ENCODE measurements around the gene DVL2. TPM values are rescaled to one million over a fixed set of nuclear protein-coding genes. Genes with fewer than 3 reads are reported as not detected.

Gene DVL2
- polyA plus RNA-seq, 1 donor from 2014 or later = 41.1 TPM

DNA sequence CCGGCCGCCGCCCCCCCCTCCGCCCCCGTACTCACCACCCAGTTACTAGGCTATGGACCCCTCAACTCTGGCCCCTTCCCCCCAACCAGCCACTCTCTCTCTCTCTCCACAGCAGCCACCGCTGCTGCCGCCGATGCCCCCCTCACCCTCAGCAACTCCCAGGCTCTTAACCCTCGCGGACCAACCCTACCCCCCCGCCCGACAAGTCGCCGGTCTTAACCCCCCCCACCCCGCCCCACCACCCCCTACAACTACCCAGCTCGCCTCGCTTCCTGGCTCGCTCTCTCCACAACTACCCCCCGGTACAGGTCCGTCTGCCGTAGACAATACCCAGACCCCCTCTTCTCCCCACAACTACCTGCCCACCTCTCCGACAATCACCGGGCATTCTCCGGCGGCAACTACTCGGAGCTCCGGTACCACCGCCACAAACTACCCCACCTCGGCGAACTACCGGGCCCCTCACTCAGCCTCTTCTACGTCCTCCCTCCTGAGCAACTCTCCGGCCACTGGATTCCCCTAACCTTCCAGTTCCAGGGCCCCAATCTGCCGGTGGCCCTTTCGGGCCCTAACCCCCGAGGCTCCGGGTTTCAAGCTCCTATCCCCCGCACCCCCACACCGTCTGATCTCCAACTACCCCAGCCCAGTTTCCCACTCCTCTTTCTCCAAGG is 4.2 kb upstream of the DVL2 start:
- H3K27me3 ChIP-seq (ENCODE audit: insufficient read depth, low read depth, low read length) = no peaks in the 10 kb centered on the region
- H3K79me2 ChIP-seq (replicated peaks; ENCODE audit: insufficient read depth, low read length) = peaks cover 72% of the 10 kb centered on the region
- no peak overlapping the region for H3K4me2 ChIP-seq (ENCODE audit: low read length)

DNA sequence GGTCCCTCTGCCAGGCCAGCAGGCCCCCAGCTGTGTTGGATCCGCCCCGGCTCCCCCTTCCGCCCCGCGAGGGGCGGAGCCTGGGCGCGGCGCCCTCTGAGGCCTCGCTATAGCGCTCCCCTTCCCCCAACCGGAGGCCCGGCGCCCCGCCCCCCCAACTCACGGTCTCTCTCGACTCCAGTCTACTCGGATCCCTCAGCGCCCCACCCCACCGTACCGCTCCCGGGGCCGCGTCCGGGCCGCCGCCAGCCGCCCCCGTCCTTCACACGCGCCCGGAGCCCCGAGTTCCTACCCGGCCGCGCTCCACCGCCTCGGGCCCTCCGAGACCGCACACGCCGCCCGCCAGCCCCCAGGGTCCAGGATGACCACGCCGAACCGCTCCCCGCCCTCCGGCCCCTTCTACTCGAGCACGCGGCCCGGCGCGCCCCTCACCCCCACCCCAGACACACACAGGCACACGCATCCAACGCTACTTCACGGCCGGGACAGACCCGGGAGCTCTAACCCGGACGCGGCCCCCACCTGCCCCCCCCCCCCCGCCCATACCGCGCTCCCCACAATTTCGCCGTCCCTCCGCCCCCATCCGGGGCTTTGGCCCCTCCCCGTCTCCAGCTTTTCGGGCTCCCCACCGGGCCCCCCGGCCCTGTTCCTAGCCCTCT is 3.6 kb upstream of the DVL2 start:
- no peaks in the 10 kb centered on the region for H3K36me3 ChIP-seq (ENCODE audit: insufficient read depth, low read length)
- H4K20me1 ChIP-seq (ENCODE audit: insufficient read depth) = no peaks in the 10 kb centered on the region
- peaks cover 3% of the 10 kb centered on the region for H3F3A ChIP-seq (ENCODE audit: insufficient read depth, low read length, poor library complexity, severe bottlenecking)
- H3K4me3 ChIP-seq (ENCODE audit: low read length) = peak overlapping the region; percentile 75
- peaks cover 76% of the 10 kb centered on the region for H3K79me2 ChIP-seq (replicated peaks; ENCODE audit: insufficient read depth, low read length)
- H3K9ac ChIP-seq (ENCODE audit: low read length) = peak overlapping the region; percentile 98
- no peaks in the 10 kb centered on the region for H3K27me3 ChIP-seq (ENCODE audit: insufficient read depth, low read depth, low read length)
- no peaks in the 10 kb centered on the region for H3K9me3 ChIP-seq (ENCODE audit: low read length)
- no peak overlapping the region for H2AFZ ChIP-seq (ENCODE audit: low read depth, low read length)
- no peaks in the 10 kb centered on the region for H3K9me2 ChIP-seq (ENCODE audit: insufficient read depth, low read length)
- TF ChIP-seq POLR2AphosphoS5 (IDR thresholded peaks at IDR 0.05) (no peak), MXI1 (conservative IDR thresholded peaks at IDR 0.05; ENCODE audit: poor library complexity, severe bottlenecking) (peak; percentile 56), EZH2 (IDR thresholded peaks at IDR 0.05; ENCODE audit: borderline replicate concordance, insufficient read depth, low read length, poor library complexity, severe bottlenecking) (no peak)
- H3K4me2 ChIP-seq (ENCODE audit: low read length) = peak overlapping the region; percentile 82
- peak overlapping the region; percentile 95 for H3K27ac ChIP-seq (ENCODE audit: low read length)

More for the DNA sequence above, 4.2 kb upstream of the DVL2 start:
- TF ChIP-seq EZH2 (IDR thresholded peaks at IDR 0.05; ENCODE audit: borderline replicate concordance, insufficient read depth, low read length, poor library complexity, severe bottlenecking) (no peak), RAD21 (conservative IDR thresholded peaks at IDR 0.05) (no peak), POLR2AphosphoS5 (IDR thresholded peaks at IDR 0.05) (no peak), MXI1 (conservative IDR thresholded peaks at IDR 0.05; ENCODE audit: poor library complexity, severe bottlenecking) (no peak), EP300 (conservative IDR thresholded peaks at IDR 0.05; ENCODE audit: poor library complexity, severe bottlenecking) (no peak), TAF1 (IDR thresholded peaks at IDR 0.05; ENCODE audit: low read depth) (no peak), SMC3 (conservative IDR thresholded peaks at IDR 0.05; ENCODE audit: poor library complexity) (no peak)
- TF ChIP-seq, protein P1, sequence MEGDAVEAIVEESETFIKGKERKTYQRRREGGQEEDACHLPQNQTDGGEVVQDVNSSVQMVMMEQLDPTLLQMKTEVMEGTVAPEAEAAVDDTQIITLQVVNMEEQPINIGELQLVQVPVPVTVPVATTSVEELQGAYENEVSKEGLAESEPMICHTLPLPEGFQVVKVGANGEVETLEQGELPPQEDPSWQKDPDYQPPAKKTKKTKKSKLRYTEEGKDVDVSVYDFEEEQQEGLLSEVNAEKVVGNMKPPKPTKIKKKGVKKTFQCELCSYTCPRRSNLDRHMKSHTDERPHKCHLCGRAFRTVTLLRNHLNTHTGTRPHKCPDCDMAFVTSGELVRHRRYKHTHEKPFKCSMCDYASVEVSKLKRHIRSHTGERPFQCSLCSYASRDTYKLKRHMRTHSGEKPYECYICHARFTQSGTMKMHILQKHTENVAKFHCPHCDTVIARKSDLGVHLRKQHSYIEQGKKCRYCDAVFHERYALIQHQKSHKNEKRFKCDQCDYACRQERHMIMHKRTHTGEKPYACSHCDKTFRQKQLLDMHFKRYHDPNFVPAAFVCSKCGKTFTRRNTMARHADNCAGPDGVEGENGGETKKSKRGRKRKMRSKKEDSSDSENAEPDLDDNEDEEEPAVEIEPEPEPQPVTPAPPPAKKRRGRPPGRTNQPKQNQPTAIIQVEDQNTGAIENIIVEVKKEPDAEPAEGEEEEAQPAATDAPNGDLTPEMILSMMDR (IDR thresholded peaks at IDR 0.05; ENCODE audit: poor library complexity, severe bottlenecking) = no peak
- TF ChIP-seq, protein P2, sequence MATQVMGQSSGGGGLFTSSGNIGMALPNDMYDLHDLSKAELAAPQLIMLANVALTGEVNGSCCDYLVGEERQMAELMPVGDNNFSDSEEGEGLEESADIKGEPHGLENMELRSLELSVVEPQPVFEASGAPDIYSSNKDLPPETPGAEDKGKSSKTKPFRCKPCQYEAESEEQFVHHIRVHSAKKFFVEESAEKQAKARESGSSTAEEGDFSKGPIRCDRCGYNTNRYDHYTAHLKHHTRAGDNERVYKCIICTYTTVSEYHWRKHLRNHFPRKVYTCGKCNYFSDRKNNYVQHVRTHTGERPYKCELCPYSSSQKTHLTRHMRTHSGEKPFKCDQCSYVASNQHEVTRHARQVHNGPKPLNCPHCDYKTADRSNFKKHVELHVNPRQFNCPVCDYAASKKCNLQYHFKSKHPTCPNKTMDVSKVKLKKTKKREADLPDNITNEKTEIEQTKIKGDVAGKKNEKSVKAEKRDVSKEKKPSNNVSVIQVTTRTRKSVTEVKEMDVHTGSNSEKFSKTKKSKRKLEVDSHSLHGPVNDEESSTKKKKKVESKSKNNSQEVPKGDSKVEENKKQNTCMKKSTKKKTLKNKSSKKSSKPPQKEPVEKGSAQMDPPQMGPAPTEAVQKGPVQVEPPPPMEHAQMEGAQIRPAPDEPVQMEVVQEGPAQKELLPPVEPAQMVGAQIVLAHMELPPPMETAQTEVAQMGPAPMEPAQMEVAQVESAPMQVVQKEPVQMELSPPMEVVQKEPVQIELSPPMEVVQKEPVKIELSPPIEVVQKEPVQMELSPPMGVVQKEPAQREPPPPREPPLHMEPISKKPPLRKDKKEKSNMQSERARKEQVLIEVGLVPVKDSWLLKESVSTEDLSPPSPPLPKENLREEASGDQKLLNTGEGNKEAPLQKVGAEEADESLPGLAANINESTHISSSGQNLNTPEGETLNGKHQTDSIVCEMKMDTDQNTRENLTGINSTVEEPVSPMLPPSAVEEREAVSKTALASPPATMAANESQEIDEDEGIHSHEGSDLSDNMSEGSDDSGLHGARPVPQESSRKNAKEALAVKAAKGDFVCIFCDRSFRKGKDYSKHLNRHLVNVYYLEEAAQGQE (IDR thresholded peaks at IDR 0.05; ENCODE audit: borderline replicate concordance) = no peak
- H4K20me1 ChIP-seq (ENCODE audit: insufficient read depth) = no peaks in the 10 kb centered on the region
- peaks cover 3% of the 10 kb centered on the region for H3F3A ChIP-seq (ENCODE audit: insufficient read depth, low read length, poor library complexity, severe bottlenecking)
- peak overlapping the region; percentile 98 for H3K9ac ChIP-seq (ENCODE audit: low read length)
- H3K36me3 ChIP-seq (ENCODE audit: insufficient read depth, low read length) = no peaks in the 10 kb centered on the region
- no peaks in the 10 kb centered on the region for H3K9me3 ChIP-seq (ENCODE audit: low read length)
- peak overlapping the region; percentile 47 for H2AFZ ChIP-seq (ENCODE audit: low read depth, low read length)
- peak overlapping the region; percentile 75 for H3K4me3 ChIP-seq (ENCODE audit: low read length)
- no peaks in the 10 kb centered on the region for H3K9me2 ChIP-seq (ENCODE audit: insufficient read depth, low read length)
- H3K27ac ChIP-seq (ENCODE audit: low read length) = peak overlapping the region; percentile 95
